Mammary microvascular endothelial cell (primary cell): ENCODE measurements around the gene PPP1R12B. TPM values are rescaled to one million over a fixed set of nuclear protein-coding genes. Genes with fewer than 3 reads are reported as not detected.

Source experiments
- total RNA-seq: library from RNA; depleted of rRNA; stranded (reverse); fragments of >200 nt; gene quantifications from 2 replicates; pipeline ENCODE4 v1.2.3, GENCODE V29; 2015

PPP1R12B gene
- 7.4 and 10.6 TPM in 2 replicates for total RNA-seq

GRCh38 chr1:202348509-202349205 is at the start of gene PPP1R12B:
PPP1R12B (plus strand) TSS chr1:202348699; CDS start chr1:202348852, 153 bp downstream.

Other genes starting within 250 kb of the PPP1R12B start
- gene GPR37L1, start 225.8 kb upstream of the PPP1R12B start, total RNA-seq = not detected in 2 replicates
- 39.0 and 41.4 TPM in 2 replicates for gene ARL8A, start 204.0 kb upstream of the PPP1R12B start, total RNA-seq
- 0.33 and 1.0 TPM in 2 replicates for gene PTPN7, start 188.1 kb upstream of the PPP1R12B start, total RNA-seq
- not detected in 2 replicates for gene LGR6, start 154.9 kb upstream of the PPP1R12B start, total RNA-seq
- gene UBE2T, start 6.8 kb upstream of the PPP1R12B start, total RNA-seq = 71.9 and 88.5 TPM in 2 replicates